PC-9 (cell line): ENCODE data around the gene ACAP3.

ENCODE experiments used
- CTCF ChIP-seq: fragments of 200-600 bp; sonication (generic); conservative IDR thresholded peaks from 2 replicates; pipeline ENCODE4 v1.6.1; 2017; ENCODE audit warnings: mixed run types, antibody characterized with exemption, mild to moderate bottlenecking, moderate library complexity
- EZH2 ChIP-seq: fragments of 200-600 bp; sonication (generic); IDR thresholded peaks from 2 replicates; pipeline ENCODE4 v1.8.0; 2017; ENCODE audit warnings: antibody characterized with exemption, low read depth

- TF ChIP-seq CTCF (no peak), EZH2 (no peak)
Measured at GRCh38 chr1:1311107-1312104, 3.7 kb upstream of the ACAP3 start.
